C4-2B (cell line): Measurements from ENCODE around the gene RAD1.

Source experiments
- H3K27ac ChIP-seq: fragments of 450-650 bp; 2 replicates; pipeline ENCODE4 v1.5.1; 2017
- CTCF ChIP-seq: fragments of 450-650 bp; conservative IDR thresholded peaks from 2 replicates; pipeline ENCODE4 v1.5.1; 2017; ENCODE audit warnings: mild to moderate bottlenecking
- ZFX ChIP-seq: fragments of 450-650 bp; IDR thresholded peaks from 2 replicates; pipeline ENCODE4 v1.6.1; 2017

RAD1 gene

DNA sequence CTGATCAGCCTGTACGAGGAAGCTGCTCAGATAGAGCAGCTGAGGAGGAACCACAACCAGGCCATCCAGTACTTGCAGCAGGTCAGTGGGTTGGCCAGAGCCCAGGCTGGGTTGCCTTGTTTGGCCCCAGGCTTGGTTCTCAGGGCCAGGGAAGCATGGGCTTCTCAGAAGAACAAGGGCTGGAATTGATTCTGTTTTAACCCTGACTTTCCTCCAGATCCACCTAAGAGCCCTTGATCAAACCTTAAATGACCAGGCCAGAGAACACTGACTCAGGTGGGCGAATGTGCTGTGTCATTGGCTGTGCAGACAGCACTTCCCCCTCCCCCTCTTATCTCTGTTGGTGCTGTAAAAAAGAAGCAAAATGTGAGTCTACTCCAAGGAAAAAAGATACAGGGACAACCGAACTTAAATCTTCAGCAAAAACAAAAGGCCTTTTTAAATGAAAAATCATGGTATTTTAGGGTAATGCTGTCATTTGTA lies 48.3 kb downstream of the RAD1 start:
- no peak overlapping the region for H3K27ac ChIP-seq
- TF ChIP-seq CTCF (no peak), ZFX (no peak)

DNA sequence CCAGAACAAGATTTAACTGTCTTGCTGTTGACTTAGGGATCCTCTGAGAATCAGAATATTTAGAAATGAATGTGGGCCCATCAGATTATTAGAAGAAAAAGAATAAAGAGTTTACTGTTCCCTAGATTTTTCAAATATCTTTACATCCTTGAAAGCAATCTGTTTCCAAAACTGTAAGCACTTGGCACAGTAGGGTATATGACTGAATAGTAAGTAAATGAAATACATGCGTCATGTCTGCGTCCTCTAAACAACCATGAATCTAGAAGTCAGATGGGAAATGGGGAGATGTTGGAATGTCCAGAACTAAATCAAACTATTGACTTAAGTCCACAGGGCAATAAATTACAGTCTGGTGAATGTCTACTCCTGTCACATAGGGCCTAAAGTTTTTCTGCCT lies 50.2 kb downstream of the RAD1 start:
- H3K27ac ChIP-seq: no peak overlapping the region
- TF ChIP-seq ZFX: no peak

- TF ChIP-seq ZFX: no peak
- no peak for TF ChIP-seq CTCF
- no peak overlapping the region for H3K27ac ChIP-seq
These were observed 51.4 kb downstream of the RAD1 start for GRCh38 chr5:34863946-34864345.

DNA sequence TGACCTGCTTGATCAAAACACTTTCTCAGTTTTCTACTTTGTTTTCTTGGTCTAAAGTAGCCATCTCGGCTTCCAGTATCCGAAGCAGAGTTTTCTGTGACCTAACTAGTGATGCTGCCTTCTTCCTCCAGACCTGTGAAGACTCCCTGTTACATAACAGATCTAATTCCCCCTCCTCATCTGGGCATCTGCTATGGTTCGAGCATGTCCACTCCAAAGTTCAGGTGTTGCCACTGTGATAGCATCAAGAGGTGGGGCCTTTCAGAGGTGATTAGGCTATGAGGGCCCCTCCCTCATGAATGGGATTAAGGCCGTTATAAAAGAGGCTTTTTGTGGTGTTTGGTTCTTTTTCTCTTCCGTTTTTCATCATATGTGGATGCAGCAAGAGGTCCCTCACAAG lies 56.1 kb downstream of the RAD1 start:
- no peak overlapping the region for H3K27ac ChIP-seq
- TF ChIP-seq CTCF (no peak), ZFX (no peak)

GRCh38 chr5:34858790-34859189 lies 56.5 kb downstream of the RAD1 start:
- no peak for TF ChIP-seq CTCF
- no peak for TF ChIP-seq ZFX
- H3K27ac ChIP-seq: no peak overlapping the region

DNA sequence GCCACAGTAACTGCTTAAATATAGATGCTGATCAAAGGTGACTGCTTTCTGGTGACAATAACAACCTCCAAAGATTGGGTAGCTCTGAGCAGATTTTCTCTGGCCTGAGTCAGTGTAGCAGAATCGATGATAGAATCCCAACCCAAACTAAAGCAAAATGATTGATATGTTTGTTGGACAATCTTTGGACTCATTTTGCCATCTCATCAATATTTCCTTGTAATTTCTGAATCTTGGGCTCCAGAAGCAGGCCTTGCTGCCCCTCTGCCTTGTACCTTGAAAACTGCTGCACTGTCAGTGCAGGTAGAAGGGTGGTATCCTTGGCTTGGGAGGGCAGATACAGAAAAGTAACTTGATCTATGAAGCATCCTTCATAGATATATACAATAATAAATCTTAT lies 57.4 kb downstream of the RAD1 start:
- no peak overlapping the region for H3K27ac ChIP-seq
- no peak for TF ChIP-seq ZFX
- TF ChIP-seq CTCF: no peak

- no peak overlapping the region for H3K27ac ChIP-seq
- TF ChIP-seq CTCF (no peak), ZFX (no peak)
These were observed 58.1 kb downstream of the RAD1 start for GRCh38 chr5:34857161-34857560.
